IPS-15b (cell line): ENCODE results near the gene DNASE1L2.
"Not testable (repeated sequence)": the region's sequence is repeated elsewhere in the genome, so short reads cannot be mapped to it uniquely, and the experiment has no call there.

Experiments
- H3K27me3 ChIP-seq: one replicate; pipeline ENCODE4 v1.6.1; 2013; ENCODE audit warnings: low read length; ENCODE audit not compliant: control insufficient read depth, insufficient read depth
- H3K36me3 ChIP-seq: one replicate; pipeline ENCODE4 v1.6.1; 2013; ENCODE audit warnings: low read length; ENCODE audit not compliant: control insufficient read depth, insufficient read depth
- H3K4me1 ChIP-seq: one replicate; pipeline ENCODE4 v1.6.1; 2013; ENCODE audit warnings: mild to moderate bottlenecking, low read length; ENCODE audit not compliant: control insufficient read depth, insufficient read depth
- H3K4me3 ChIP-seq: one replicate; pipeline ENCODE4 v1.5.1; 2013; ENCODE audit warnings: low read depth, low read length
- H3K9ac ChIP-seq: one replicate; pipeline ENCODE4 v1.6.1; 2013; ENCODE audit warnings: low read depth, mild to moderate bottlenecking, low read length
- H3K9me3 ChIP-seq: one replicate; pipeline ENCODE4 v1.6.1; 2013; ENCODE audit warnings: mild to moderate bottlenecking, low read length; ENCODE audit not compliant: control insufficient read depth, insufficient read depth

DNASE1L2 gene

GRCh38 chr16:2237493-2238149, 1.4 kb downstream of the DNASE1L2 start:
- Histone ChIP-seq H3K9ac (no peak overlapping the region), H3K27me3 (peaks cover 3% of the 10 kb centered on the region), H3K4me3 (peak overlapping the region; percentile 46), H3K36me3 (peaks cover 30% of the 10 kb centered on the region), H3K4me1 (no peaks in the 10 kb centered on the region), H3K9me3 (no peaks in the 10 kb centered on the region)

- Histone ChIP-seq H3K9ac (no peak overlapping the region), H3K4me1 (no peaks in the 10 kb centered on the region), H3K27me3 (peaks cover 3% of the 10 kb centered on the region), H3K9me3 (no peaks in the 10 kb centered on the region), H3K36me3 (peaks cover 31% of the 10 kb centered on the region), H3K4me3 (peak overlapping the region; percentile 46)
Measured at GRCh38 chr16:2238150-2238837, 2.0 kb downstream of the DNASE1L2 start.

- Histone ChIP-seq H3K36me3 (peaks cover 32% of the 10 kb centered on the region), H3K4me3 (no peak overlapping the region), H3K9me3 (no peaks in the 10 kb centered on the region), H3K27me3 (peaks cover 3% of the 10 kb centered on the region), H3K4me1 (no peaks in the 10 kb centered on the region), H3K9ac (no peak overlapping the region)
Measured at GRCh38 chr16:2238838-2239675, 2.8 kb downstream of the DNASE1L2 start.

- peaks cover 34% of the 10 kb centered on the region for H3K36me3 ChIP-seq
- not testable (repeated sequence) for H3K9me3 ChIP-seq, H3K4me1 ChIP-seq, H3K9ac ChIP-seq, H3K27me3 ChIP-seq, H3K4me3 ChIP-seq
Measured at GRCh38 chr16:2240331-2240730, 4.1 kb downstream of the DNASE1L2 start.

- H3K36me3 ChIP-seq = peaks cover 38% of the 10 kb centered on the region
- H3K9ac ChIP-seq = no peak overlapping the region
- H3K4me3 ChIP-seq = no peak overlapping the region
- no peaks in the 10 kb centered on the region for H3K9me3 ChIP-seq
- H3K27me3 ChIP-seq = peaks cover under 1% of the 10 kb centered on the region
- no peaks in the 10 kb centered on the region for H3K4me1 ChIP-seq
Measured at GRCh38 chr16:2242598-2242997, 6.4 kb downstream of the DNASE1L2 start.

- Histone ChIP-seq H3K36me3 (peaks cover 38% of the 10 kb centered on the region), H3K9ac (no peak overlapping the region), H3K9me3 (no peaks in the 10 kb centered on the region), H3K27me3 (no peaks in the 10 kb centered on the region), H3K4me3 (no peak overlapping the region), H3K4me1 (no peaks in the 10 kb centered on the region)
Measured at GRCh38 chr16:2243031-2243528, 6.8 kb downstream of the DNASE1L2 start.

GRCh38 chr16:2243781-2244180, 7.5 kb downstream of the DNASE1L2 start:
- no peak overlapping the region for H3K9ac ChIP-seq

GRCh38 chr16:2244301-2244700, 8.1 kb downstream of the DNASE1L2 start:
- H3K4me3 ChIP-seq = no peak overlapping the region
- no peaks in the 10 kb centered on the region for H3K27me3 ChIP-seq
- H3K9ac ChIP-seq = no peak overlapping the region
- H3K9me3 ChIP-seq = no peaks in the 10 kb centered on the region
- no peaks in the 10 kb centered on the region for H3K4me1 ChIP-seq
- H3K36me3 ChIP-seq = peaks cover 41% of the 10 kb centered on the region

More at GRCh38 chr16:2243781-2244180, 7.5 kb downstream of the DNASE1L2 start:
- Histone ChIP-seq H3K9me3 (no peaks in the 10 kb centered on the region), H3K4me3 (no peak overlapping the region), H3K4me1 (no peaks in the 10 kb centered on the region), H3K36me3 (peaks cover 38% of the 10 kb centered on the region), H3K27me3 (no peaks in the 10 kb centered on the region)

GRCh38 chr16:2244926-2245795, 8.9 kb downstream of the DNASE1L2 start:
- H3K27me3 ChIP-seq = no peaks in the 10 kb centered on the region
- H3K4me1 ChIP-seq = no peaks in the 10 kb centered on the region
- no peaks in the 10 kb centered on the region for H3K9me3 ChIP-seq
- H3K36me3 ChIP-seq = peaks cover 41% of the 10 kb centered on the region
- H3K4me3 ChIP-seq = no peak overlapping the region
- no peak overlapping the region for H3K9ac ChIP-seq

GRCh38 chr16:2246301-2246885, 10.1 kb downstream of the DNASE1L2 start:
- Histone ChIP-seq H3K9ac (no peak overlapping the region), H3K9me3 (no peaks in the 10 kb centered on the region), H3K4me1 (no peaks in the 10 kb centered on the region), H3K27me3 (no peaks in the 10 kb centered on the region), H3K36me3 (peaks cover 41% of the 10 kb centered on the region), H3K4me3 (no peak overlapping the region)
